Measurements from ENCODE around the gene MVB12B.

- TF ChIP-seq POLR2A (IDR thresholded peaks at IDR 0.05) = no peak
- no peak for TF ChIP-seq POLR2AphosphoS5 (IDR thresholded peaks at IDR 0.05; ENCODE audit: insufficient read depth in 1 of 2, low read depth in 1 of 2)
- TF ChIP-seq CTCF (IDR thresholded peaks at IDR 0.05) = no peak
Observed at GRCh38 chr9:126318858-126319257, 7.8 kb upstream of the MVB12B start.

Data from vagina (tissue), 2 donors.